Lower leg skin (tissue), 3 donors: ENCODE measurements around the gene KERA.

Experiments used
- POLR2A ChIP-seq, 2 donors: fragments of 450-650 bp; IDR thresholded peaks; one replicate each; pipeline ENCODE4 v1.6.1; 2016 to 2017; ENCODE audit warnings: antibody characterized with exemption in 2 of 2, mild to moderate bottlenecking in 1 of 2, moderate library complexity in 1 of 2
- TF ChIP-seq, protein P1 (sequence below), 3 donors: fragments of 450-650 bp; IDR thresholded peaks; one replicate each; pipeline ENCODE4 v1.5.1; 2016; ENCODE audit warnings: antibody characterized with exemption in 3 of 3, mild to moderate bottlenecking in 3 of 3, moderate library complexity in 2 of 3

- TF ChIP-seq, protein P1, sequence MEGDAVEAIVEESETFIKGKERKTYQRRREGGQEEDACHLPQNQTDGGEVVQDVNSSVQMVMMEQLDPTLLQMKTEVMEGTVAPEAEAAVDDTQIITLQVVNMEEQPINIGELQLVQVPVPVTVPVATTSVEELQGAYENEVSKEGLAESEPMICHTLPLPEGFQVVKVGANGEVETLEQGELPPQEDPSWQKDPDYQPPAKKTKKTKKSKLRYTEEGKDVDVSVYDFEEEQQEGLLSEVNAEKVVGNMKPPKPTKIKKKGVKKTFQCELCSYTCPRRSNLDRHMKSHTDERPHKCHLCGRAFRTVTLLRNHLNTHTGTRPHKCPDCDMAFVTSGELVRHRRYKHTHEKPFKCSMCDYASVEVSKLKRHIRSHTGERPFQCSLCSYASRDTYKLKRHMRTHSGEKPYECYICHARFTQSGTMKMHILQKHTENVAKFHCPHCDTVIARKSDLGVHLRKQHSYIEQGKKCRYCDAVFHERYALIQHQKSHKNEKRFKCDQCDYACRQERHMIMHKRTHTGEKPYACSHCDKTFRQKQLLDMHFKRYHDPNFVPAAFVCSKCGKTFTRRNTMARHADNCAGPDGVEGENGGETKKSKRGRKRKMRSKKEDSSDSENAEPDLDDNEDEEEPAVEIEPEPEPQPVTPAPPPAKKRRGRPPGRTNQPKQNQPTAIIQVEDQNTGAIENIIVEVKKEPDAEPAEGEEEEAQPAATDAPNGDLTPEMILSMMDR (IDR thresholded peaks at IDR 0.05) = no peak
- no peak for TF ChIP-seq POLR2A (IDR thresholded peaks at IDR 0.05)
These were observed 1.3 kb downstream of the KERA start for GRCh38 chr12:91056488-91056887.
